Keratinocyte (primary cell): ENCODE measurements around the gene TRIM63.

ENCODE experiments used
- CTCF ChIP-seq, 3 experiments: IDR thresholded peaks in 1 of 3; conservative IDR thresholded peaks in 1 of 3; optimal IDR thresholded peaks in 1 of 3; 2 replicates in 2 of 3; 3 replicates in 1 of 3; pipeline versions ENCODE3 to v1.5.1; 2011; ENCODE audit warnings: low read length in 3 of 3, mild to moderate bottlenecking in 3 of 3, moderate library complexity in 2 of 3, control low read depth in 1 of 3, inconsistent platforms in 1 of 3; ENCODE audit not compliant: insufficient read depth in 2 of 3; ENCODE audit errors: extremely low read depth in 1 of 3
- EZH2 ChIP-seq: IDR thresholded peaks from one replicate; pipeline ENCODE4 v1.6.1; 2012; ENCODE audit warnings: inconsistent platforms, mild to moderate bottlenecking, low read length, moderate library complexity

- TF ChIP-seq CTCF (optimal IDR thresholded peaks at IDR 0.05 in 1 of 3, IDR thresholded peaks at IDR 0.05 in 1 of 3, conservative IDR thresholded peaks at IDR 0.05 in 1 of 3; ENCODE audit: extremely low read depth in 1 of 3, insufficient read depth in 2 of 3, low read length in 3 of 3) (no peak), EZH2 (peak; percentile 64)
Measured at GRCh38 chr1:26046246-26047095, 21.0 kb downstream of the TRIM63 start.
